Activated CD4-positive, CD25-positive, alpha-beta regulatory T cell treated with anti-CD3 and anti-CD28 coated beads, Interleukin-2, amount 50 U/mL, for 16 hours (primary cell): Measurements from ENCODE around the gene HTR7.

Experiments used
- DNase-seq: peaks from one replicate; pipeline ENCODE4 v3.0.0-alpha.2; 2020; ENCODE audit warnings: low read depth, low spot score

HTR7 gene

GRCh38 chr10:90804354-90804753 lies 53.5 kb downstream of the HTR7 start:
- no peak for DNase-seq

DNA sequence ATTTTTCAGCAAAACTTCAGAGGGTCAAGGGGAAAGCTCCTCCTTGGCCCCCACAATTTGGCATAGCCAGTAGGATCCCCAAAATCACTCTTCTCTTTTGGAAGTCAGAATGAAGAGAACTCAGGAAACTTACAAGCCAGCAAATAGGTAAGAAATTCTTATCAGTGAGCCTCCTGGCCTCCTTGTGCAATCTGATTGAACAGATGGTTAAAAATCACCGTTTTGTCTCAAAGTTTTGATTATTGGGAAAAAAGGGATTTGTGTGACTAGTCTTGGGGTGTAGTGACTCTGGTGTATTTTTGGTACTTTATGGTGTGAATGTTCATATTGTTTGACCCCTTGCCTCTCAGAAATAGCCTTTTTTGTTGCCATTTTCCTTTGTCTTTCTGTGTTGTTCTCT lies 56.2 kb downstream of the HTR7 start:
- DNase-seq: no peak

DNA sequence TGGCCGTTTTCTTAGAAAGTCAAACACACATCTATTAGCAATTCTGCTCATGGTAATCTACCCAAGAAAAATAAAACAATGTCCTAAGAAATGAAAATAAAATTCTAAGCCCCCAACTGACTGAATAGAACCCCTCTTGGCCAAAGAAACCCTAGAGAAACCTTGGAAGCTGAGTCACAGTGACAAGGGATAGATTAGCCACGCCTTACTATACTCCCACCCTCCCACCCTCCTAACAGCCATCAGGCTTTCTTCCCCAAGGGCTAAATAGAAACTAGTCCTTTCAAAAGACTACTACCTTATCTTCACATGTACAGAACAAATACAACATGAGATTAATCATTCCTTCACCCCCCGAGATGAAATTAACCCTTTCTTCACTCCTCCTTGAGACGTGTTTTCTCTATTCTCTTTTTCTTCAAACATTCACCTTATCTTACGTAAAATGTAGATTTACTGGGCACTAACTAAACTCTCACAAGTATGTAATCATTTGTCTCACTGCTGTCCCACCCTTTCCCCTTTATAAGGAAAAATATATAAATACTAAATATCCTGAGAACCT lies 57.5 kb downstream of the HTR7 start:
- DNase-seq: no peak

GRCh38 chr10:90799172-90799571 lies 58.7 kb downstream of the HTR7 start:
- DNase-seq: no peak

GRCh38 chr10:90798482-90798881 lies 59.4 kb downstream of the HTR7 start:
- no peak for DNase-seq

- no peak for DNase-seq
These were observed 67.4 kb downstream of the HTR7 start for GRCh38 chr10:90790422-90790821.

DNA sequence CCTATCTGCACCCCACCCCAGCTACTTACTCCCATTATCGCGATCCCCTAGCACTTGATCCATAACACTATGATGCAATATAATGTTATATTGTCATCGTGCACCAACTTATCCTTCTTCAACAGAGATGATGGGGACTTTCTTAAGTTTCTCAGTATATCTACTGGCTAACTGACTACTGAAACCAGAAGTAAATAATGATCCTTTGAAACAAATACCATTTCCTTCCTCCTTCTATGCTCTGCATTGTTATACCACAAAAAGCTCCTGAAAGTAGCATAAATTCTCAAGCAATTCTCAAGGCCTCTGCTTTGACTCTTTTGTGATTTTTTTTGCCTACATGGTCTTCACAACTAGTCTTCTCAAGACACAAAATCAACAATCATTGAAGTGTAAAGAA lies 68.9 kb downstream of the HTR7 start:
- DNase-seq: no peak

GRCh38 chr10:90788199-90788491 lies 69.7 kb downstream of the HTR7 start:
- no peak for DNase-seq

GRCh38 chr10:90787393-90788198 lies 70.2 kb downstream of the HTR7 start:
- DNase-seq: no peak

DNA sequence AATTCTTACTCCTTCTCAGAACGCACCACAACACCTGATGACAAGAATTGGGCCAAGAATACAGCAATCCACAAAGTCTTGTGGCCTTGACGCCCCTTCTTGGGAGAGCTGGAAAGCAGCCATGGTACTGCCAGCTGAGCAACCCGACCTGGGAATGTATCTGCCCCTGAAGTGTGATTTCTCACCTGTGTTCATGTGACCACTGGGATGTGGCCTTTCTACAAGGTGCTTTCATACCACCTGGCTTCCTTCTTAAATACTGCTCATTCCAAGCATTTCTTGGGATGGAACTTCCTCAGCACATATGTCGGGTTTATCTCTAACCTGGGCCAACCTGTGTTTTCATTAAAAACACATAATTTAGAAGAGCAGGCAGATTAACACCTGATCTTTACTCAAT lies 72.1 kb downstream of the HTR7 start:
- DNase-seq: no peak

- no peak for DNase-seq
These were observed 73.1 kb downstream of the HTR7 start for GRCh38 chr10:90784771-90785170.

- DNase-seq: no peak
These were observed 77.4 kb downstream of the HTR7 start for GRCh38 chr10:90780488-90780887.

DNA sequence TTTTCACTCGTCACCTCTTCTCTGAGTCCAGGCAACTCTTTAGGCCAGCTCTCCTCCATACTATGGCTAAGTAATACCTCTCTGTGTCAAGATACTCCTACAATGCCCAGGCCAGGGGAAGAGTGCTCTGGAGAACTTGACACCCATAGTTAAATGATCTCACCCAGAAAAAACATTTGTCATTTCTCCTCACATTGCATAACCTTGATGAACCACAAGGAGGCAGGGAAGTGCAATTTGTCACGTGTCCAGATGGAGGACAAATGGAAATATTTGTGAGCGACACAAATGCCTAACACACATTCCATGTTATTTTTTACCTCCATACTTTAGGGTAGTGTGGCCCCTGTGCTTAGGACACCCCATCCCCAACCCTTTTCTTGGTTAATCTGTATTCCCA lies 78.3 kb downstream of the HTR7 start:
- DNase-seq: no peak

GRCh38 chr10:90777621-90778020 lies 80.2 kb downstream of the HTR7 start:
- DNase-seq: no peak

GRCh38 chr10:90775351-90776028 lies 82.3 kb downstream of the HTR7 start:
- no peak for DNase-seq

GRCh38 chr10:90769946-90770841 lies 87.6 kb downstream of the HTR7 start:
- no peak for DNase-seq

DNA sequence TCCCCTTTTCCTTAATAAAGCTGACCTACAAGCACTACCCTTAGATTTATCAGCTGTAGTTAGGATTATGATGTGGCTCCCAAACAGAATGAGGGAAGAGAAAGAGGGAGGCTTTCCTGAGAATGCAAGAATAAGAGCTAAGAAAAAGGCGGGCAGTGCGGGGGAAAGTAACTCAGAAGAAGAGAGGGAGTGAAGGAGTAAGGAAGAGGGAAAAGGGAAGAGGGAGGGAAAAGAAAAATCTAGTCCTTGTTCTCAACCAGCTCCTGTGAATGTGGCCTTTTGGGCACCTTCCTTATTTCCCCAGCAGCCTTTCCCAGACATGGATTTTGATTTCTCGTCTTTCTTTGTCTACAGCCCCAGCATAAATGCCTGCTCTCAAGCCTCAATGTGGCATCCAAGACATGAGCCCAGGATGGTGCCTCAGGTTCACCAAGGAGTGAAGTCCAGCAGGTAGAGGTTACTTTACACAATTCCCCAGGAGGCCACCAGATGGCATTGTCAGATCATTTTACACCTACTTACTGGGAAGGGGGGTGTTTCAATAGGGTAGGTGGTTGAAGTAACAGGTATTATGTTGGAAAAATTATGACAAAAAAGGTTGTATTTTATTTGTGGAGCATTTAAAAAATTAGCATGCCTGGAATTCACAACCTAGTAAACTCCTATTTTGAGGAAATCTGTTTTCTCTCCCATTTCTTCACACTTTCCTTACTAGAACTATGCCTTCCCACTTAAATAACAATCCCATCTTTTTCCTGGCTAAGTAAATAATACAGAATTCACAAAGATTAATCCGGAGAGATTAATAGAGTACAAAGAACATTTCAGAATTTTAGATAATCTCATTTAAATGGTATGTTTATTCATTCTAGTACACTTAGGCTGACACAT lies 106.5 kb downstream of the HTR7 start:
- DNase-seq: no peak

DNA sequence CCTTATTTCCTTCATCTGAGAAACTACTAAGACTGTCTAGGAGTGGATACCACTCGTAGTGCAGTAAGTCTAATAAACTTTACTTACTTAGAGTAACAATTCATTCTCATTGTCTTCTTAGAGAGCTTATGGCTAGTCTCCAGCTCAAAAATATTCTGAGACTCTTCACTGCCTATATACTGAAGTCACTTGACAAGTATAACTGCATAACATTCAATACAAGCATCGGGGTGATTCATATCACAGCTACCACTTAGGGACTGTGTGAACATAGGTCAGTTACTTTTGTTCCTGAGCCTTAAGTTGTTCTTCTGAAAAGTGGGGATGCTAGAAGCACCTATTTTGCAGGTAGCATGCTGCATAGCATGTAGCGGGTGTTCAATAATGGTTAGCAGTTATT lies 111.0 kb downstream of the HTR7 start:
- no peak for DNase-seq

GRCh38 chr10:90745565-90745964 lies 112.3 kb downstream of the HTR7 start:
- no peak for DNase-seq

DNA sequence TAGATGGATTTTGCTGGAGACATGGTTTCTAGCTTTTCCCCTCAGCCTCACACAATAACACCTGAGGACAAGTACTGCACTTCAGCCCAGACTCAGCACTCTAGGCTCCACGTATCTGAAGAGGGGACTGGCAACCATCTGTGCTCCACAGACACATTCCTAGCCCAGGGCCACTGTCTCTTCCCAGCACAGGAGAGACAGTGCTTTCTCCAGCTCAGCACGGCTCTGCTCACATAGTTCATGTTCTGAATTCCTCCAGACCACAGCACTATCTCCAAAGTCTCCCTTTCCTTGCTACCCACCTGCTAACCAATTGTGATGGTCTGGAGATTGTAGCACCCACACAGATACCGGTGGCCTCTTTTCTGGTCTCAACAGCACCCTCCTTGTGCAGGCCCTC lies 114.5 kb downstream of the HTR7 start:
- DNase-seq: no peak

- DNase-seq: no peak
These were observed 115.8 kb downstream of the HTR7 start for GRCh38 chr10:90741926-90742565.
